GM19239 (cell line): ENCODE measurements around the gene ZNF699.
"Not testable (repeated sequence)": the region's sequence is repeated elsewhere in the genome, so short reads cannot be mapped to it uniquely, and the experiment has no call there.

Source experiments
- DNase-seq: peaks from one replicate; pipeline ENCODE4 v3.0.0; 2011; ENCODE audit warnings: low spot score; ENCODE audit not compliant: insufficient read length
- FAIRE-seq: peaks from 2 replicates; lab custom pipeline; 2011; peaks lifted over from hg19 to GRCh38; lab: Jason Lieb, UNC

ZNF699 gene

GRCh38 chr19:9309139-9309973, at the start of gene ZNF699:
ZNF699 (minus strand) TSS chr19:9309838; CDS start chr19:9305119, 4,719 bp downstream.
- FAIRE-seq = peak; percentile 97
- peak; percentile 85 for DNase-seq

GRCh38 chr19:9354651-9355050, 45.0 kb upstream of the ZNF699 start:
- FAIRE-seq = no peak
- no peak for DNase-seq

GRCh38 chr19:9353011-9353410, 43.4 kb upstream of the ZNF699 start:
- DNase-seq (no peak), FAIRE-seq (no peak)

- no peak for FAIRE-seq
- no peak for DNase-seq
Measured at GRCh38 chr19:9352505-9352904, 42.9 kb upstream of the ZNF699 start.

GRCh38 chr19:9348671-9349070, 39.0 kb upstream of the ZNF699 start:
- no peak for DNase-seq
- FAIRE-seq = no peak

- DNase-seq (no peak), FAIRE-seq (no peak)
Measured at GRCh38 chr19:9348253-9348652, 38.6 kb upstream of the ZNF699 start.

GRCh38 chr19:9345005-9345404, 35.4 kb upstream of the ZNF699 start:
- FAIRE-seq (no peak), DNase-seq (no peak)

GRCh38 chr19:9342610-9343304, 33.1 kb upstream of the ZNF699 start:
- DNase-seq = no peak
- no peak for FAIRE-seq

GRCh38 chr19:9329999-9330398, 20.4 kb upstream of the ZNF699 start:
- no peak for DNase-seq

GRCh38 chr19:9324584-9324962, 14.9 kb upstream of the ZNF699 start:
- FAIRE-seq = no peak
- DNase-seq = no peak

More at GRCh38 chr19:9329999-9330398, 20.4 kb upstream of the ZNF699 start:
- FAIRE-seq = no peak

- DNase-seq = peak; percentile 80
Measured at GRCh38 chr19:9323919-9324583, 14.4 kb upstream of the ZNF699 start, which contains the start of gene ZNF559. ZNF559 (plus strand) TSS chr19:9324179; CDS start chr19:9338550, 14,371 bp downstream.

GRCh38 chr19:9323557-9323918, 13.9 kb upstream of the ZNF699 start:
- DNase-seq (peak; percentile 26), FAIRE-seq (no peak)

More at GRCh38 chr19:9323919-9324583, 14.4 kb upstream of the ZNF699 start, which contains the start of gene ZNF559:
- peak; percentile 98 for FAIRE-seq

GRCh38 chr19:9322201-9322600, 12.6 kb upstream of the ZNF699 start:
- FAIRE-seq, DNase-seq: not testable (repeated sequence)

GRCh38 chr19:9321756-9322155, 12.1 kb upstream of the ZNF699 start:
- DNase-seq, FAIRE-seq: not testable (repeated sequence)

- FAIRE-seq (no peak), DNase-seq (no peak)
Measured at GRCh38 chr19:9321338-9321737, 11.7 kb upstream of the ZNF699 start.

- FAIRE-seq (no peak), DNase-seq (no peak)
Measured at GRCh38 chr19:9313756-9314155, 4.1 kb upstream of the ZNF699 start.

- peak; percentile 31 for DNase-seq
- no peak for FAIRE-seq
Measured at GRCh38 chr19:9309974-9310446, 372 bp upstream of the ZNF699 start.

- FAIRE-seq = no peak
Measured at GRCh38 chr19:9308091-9308770, 1.4 kb downstream of the ZNF699 start.

GRCh38 chr19:9306443-9306842, 3.2 kb downstream of the ZNF699 start:
- DNase-seq = no peak

More at GRCh38 chr19:9308091-9308770, 1.4 kb downstream of the ZNF699 start:
- DNase-seq = no peak

GRCh38 chr19:9296336-9296735, 13.3 kb downstream of the ZNF699 start:
- no peak for DNase-seq
- no peak for FAIRE-seq

More at GRCh38 chr19:9306443-9306842, 3.2 kb downstream of the ZNF699 start:
- no peak for FAIRE-seq
